Pancreas (tissue), 10 donors: ENCODE data around the gene PHACTR3. TPM values are rescaled to one million over a fixed set of nuclear protein-coding genes. Genes with fewer than 3 reads are reported as not detected.
A peak's percentile ranks its signal among the peaks of the same experiment; 100 is the strongest.
"Not testable (repeated sequence)": the region's sequence is repeated elsewhere in the genome, so short reads cannot be mapped to it uniquely, and the experiment has no call there.

Source experiments
- ATAC-seq, 4 donors: fragments of 200-7000 bp; cut with Tn5 transposase; one replicate each; pipeline versions ENCODE4 v1.8.0 to v1.9.1; 2020; ENCODE audit warnings: mild to moderate bottlenecking in 4 of 4, moderate library complexity in 4 of 4
- DNase-seq, 6 donors: peaks; one replicate each; pipeline ENCODE4 v3.0.0-alpha.2; 2020
- FAIRE-seq: peaks from 2 replicates; lab custom pipeline; 2012; peaks lifted over from hg19 to GRCh38; lab: Jason Lieb, UNC
- H3K27ac ChIP-seq, 4 donors: fragments of 200-600 bp; sonication (generic); 1 replicate in 3 of 4; 2 replicates in 1 of 4; pipeline versions ENCODE4 v1.5.0 to v1.8.0; 2020
- H3K27me3 ChIP-seq, 4 donors: fragments of 200-600 bp; one replicate each; pipeline ENCODE4 v1.8.0; 2021
- H3K36me3 ChIP-seq, 3 donors: fragments of 200-600 bp; sonication (generic) in 1 of 3; one replicate each; pipeline versions ENCODE4 v1.5.0 to v1.8.0; 2020 to 2021
- H3K4me1 ChIP-seq, 3 donors: fragments of 200-600 bp; one replicate each; pipeline ENCODE4 v1.8.0; 2021
- H3K4me3 ChIP-seq, 4 donors: fragments of 200-600 bp; sonication (generic) in 2 of 4; one replicate each; pipeline versions ENCODE4 v1.5.0 to v1.8.0; 2020 to 2021
- H3K9me3 ChIP-seq, 4 donors: fragments of 200-600 bp; one replicate each; pipeline ENCODE4 v1.8.0; 2021
- CTCF ChIP-seq, 4 donors: fragments of 200-600 bp; sonication (generic) in 3 of 4; IDR thresholded peaks; one replicate each; pipeline versions ENCODE4 v1.5.0 to v1.8.0; 2021; ENCODE audit warnings: antibody characterized with exemption in 4 of 4
- WGBS, 2 donors: extraction: QIAGEN DNeasy Blood & Tissue Kit; methylation state at CpG; one replicate each; pipeline ENCODE4 v1.1.7; 2013; 5-methylcytosine and 5-hydroxymethylcytosine counted together
- intact Hi-C, 3 donors: fragments of 100-400 bp; cut with DNase I; formaldehyde crosslinking; loops; one replicate each; pipeline versions ENCODE4 v1.11.1 to v1.14.2; 2022
- polyA plus RNA-seq, 2 donors: library from polyadenylated mRNA; stranded (reverse); fragments of 200-250 nt; gene quantifications; one replicate each; pipeline ENCODE4 v1.2.3, GENCODE V29; 2013
- total RNA-seq, 6 donors: library from RNA; stranded (reverse); fragmentation: NEBNext Ultra II Directional in 4 of 6; extraction: Animal tissue kit (Norgen Biotek cat#: 25700) in 4 of 6; gene quantifications; one replicate each; pipeline versions ENCODE4 v1.2.1 to v1.2.4, GENCODE V29; 2021 to 2023
- donor health status: healthy with polysubstance abuse.
- donor health status: DM: no; HTN: no; CAD: no; lungs with moderate emphysema.
- donor health status: DM: no; HTN: no; CAD: no.
- donor health status: control.
- donor health status: control.
- donor health status: Bipolar disorder and iron deficiency.
- donor health status: DM: yes; HTN: yes; CAD: no.
- donor health status: DM: no; HTN: no; CAD: no.
- donor health status: DM: no; HTN: no; CAD: no.
- donor health status: DM: yes; HTN: yes; CAD: no.

Gene PHACTR3
- total RNA-seq (under 1 TPM in 3 of 6 donors, not detected in 3; 0.14 to 0.35 (median 0.25) TPM), polyA plus RNA-seq (1 to 10 TPM; 1.2 to 1.5 TPM)

- no peak within 1 kb of the TSS for H3K27ac ChIP-seq
Observed at GRCh38 chr20:59603781-59604541, at the start of gene PHACTR3. Gene PHACTR3, plus strand, starts transcription at chr20:59604540. Its CDS starts 475 bp downstream, at chr20:59605015.

GRCh38 chr20:59557733-59558529 lies 46.4 kb upstream of the PHACTR3 start:
- H3K9me3 ChIP-seq, FAIRE-seq, ATAC-seq, intact Hi-C loops, DNase-seq, H3K36me3 ChIP-seq, H3K4me1 ChIP-seq, H3K27me3 ChIP-seq, H3K27ac ChIP-seq, H3K4me3 ChIP-seq: not testable (repeated sequence)
- 84 to 88% methylated on average over 26 of the region's 26 CpGs for WGBS, 2 donors

More at GRCh38 chr20:59603781-59604541, at the start of gene PHACTR3:
- H3K36me3 ChIP-seq = no peaks in the 10 kb centered on the region
- TF ChIP-seq CTCF (IDR thresholded peaks at IDR 0.05) = no peak
- DNase-seq (no peak), ATAC-seq (no peak), FAIRE-seq (no peak)
- no peaks in the 10 kb centered on the region for H3K9me3 ChIP-seq
- peaks cover 0 to 19% (median 0%) of the 10 kb centered on the region in 4 donors for H3K27me3 ChIP-seq
- intact Hi-C loops = loop anchor here in 2 of 3 donors (5.0 to 10.0 kb wide), 2 partner anchors 143 to 151 kb away; no protein-coding TSS in a partner anchor
- no peaks in the 10 kb centered on the region for H3K4me1 ChIP-seq
- peak within 1 kb of the TSS in 2 of 4 donors; percentile 10 for H3K4me3 ChIP-seq
- 3 to 4% methylated on average over 37 to 40 of the region's 40 CpGs for WGBS, 2 donors

GRCh38 chr20:59559024-59559817 lies 45.1 kb upstream of the PHACTR3 start:
- DNase-seq = no peak
- no peak for ATAC-seq
- no peaks in the 10 kb centered on the region for H3K36me3 ChIP-seq
- H3K4me1 ChIP-seq = no peaks in the 10 kb centered on the region
- intact Hi-C loops = no loop called here
- no peak for FAIRE-seq
- WGBS, 2 donors = 80 to 88% methylated on average over 14 of the region's 14 CpGs
- H3K27ac ChIP-seq = no peak overlapping the region
- peaks cover 0 to 5% (median 0%) of the 10 kb centered on the region in 4 donors for H3K27me3 ChIP-seq
- H3K4me3 ChIP-seq = no peak overlapping the region
- no peaks in the 10 kb centered on the region for H3K9me3 ChIP-seq
- TF ChIP-seq CTCF (IDR thresholded peaks at IDR 0.05) = no peak

GRCh38 chr20:59559863-59560262 lies 44.5 kb upstream of the PHACTR3 start:
- H3K4me1 ChIP-seq = no peaks in the 10 kb centered on the region
- intact Hi-C loops = no loop called here

More at GRCh38 chr20:59559863-59560262, 44.5 kb upstream of the PHACTR3 start:
- 68 to 79% methylated on average over 7 of the region's 7 CpGs for WGBS, 2 donors
- DNase-seq (no peak), FAIRE-seq (no peak), ATAC-seq (no peak)
- Histone ChIP-seq H3K27me3 (peaks cover 0 to 5% (median 0%) of the 10 kb centered on the region in 4 donors), H3K36me3 (no peaks in the 10 kb centered on the region), H3K27ac (no peak overlapping the region), H3K9me3 (no peaks in the 10 kb centered on the region), H3K4me3 (no peak overlapping the region)
- no peak for TF ChIP-seq CTCF (IDR thresholded peaks at IDR 0.05)
